ENCODE data around the gene C2CD3. TPM values are rescaled to one million over a fixed set of nuclear protein-coding genes. Genes with fewer than 3 reads are reported as not detected.

C2CD3 gene
- total and polyA plus RNA-seq, 2 of the 4 experiments (the other 2 are of a cell fraction), result 11.1 to 19.2 TPM

DNA sequence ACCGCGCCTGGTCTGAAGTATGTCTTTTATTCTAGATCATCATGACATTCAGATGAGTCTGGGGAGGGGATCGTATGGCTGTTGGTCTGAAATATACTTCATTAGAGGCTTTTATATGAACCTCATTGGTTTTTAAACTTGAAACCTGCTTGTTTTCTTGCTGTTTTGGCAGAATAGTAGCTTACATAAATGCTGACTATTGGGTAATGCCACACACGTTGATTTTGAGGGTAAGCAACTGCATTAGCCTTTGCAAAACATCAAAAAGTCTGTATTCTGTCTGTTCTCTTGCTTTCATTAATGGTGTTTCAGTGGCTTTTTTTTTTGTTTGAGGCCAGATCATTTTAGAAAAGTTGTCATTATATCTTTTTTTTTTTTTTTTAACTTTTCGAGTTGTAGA lies 14.5 kb upstream of the C2CD3 start:
- Histone ChIP-seq H3K4ac (ENCODE audit: low read depth, low read length) (no peak overlapping the region), H3K27ac (ENCODE audit: insufficient read depth, low read length) (no peak overlapping the region), H3K23ac (ENCODE audit: low read depth, low read length) (no peak overlapping the region), H2AK5ac (ENCODE audit: low read depth, low read length) (no peak overlapping the region), H2BK20ac (ENCODE audit: low read depth, low read length) (no peak overlapping the region), H2AFZ (replicated peaks; ENCODE audit: low read length, poor library complexity) (no peak overlapping the region), H2BK15ac (ENCODE audit: low read depth, low read length) (no peak overlapping the region), H3K9me3 (ENCODE audit: control insufficient read depth, insufficient read depth, low read length) (no peaks in the 10 kb centered on the region), H3K14ac (replicated peaks; ENCODE audit: low read depth, low read length) (no peak overlapping the region), H2AK9ac (replicated peaks; ENCODE audit: low read depth, low read length, poor library complexity) (no peak overlapping the region), H4K91ac (ENCODE audit: insufficient read depth, low read depth, low read length) (no peak overlapping the region), H3K9ac (ENCODE audit: low read depth, low read length) (no peak overlapping the region), H2BK5ac (ENCODE audit: low read depth, low read length, poor library complexity, severe bottlenecking) (no peak overlapping the region), H4K8ac (ENCODE audit: low read depth in 2 of 2, low read length in 2 of 2) (no peak overlapping the region), H3K79me1 (ENCODE audit: low read depth in 1 of 2, low read length in 2 of 2) (peaks cover 31 to 64% of the 10 kb centered on the region in 2 experiments), H3K4me2 (ENCODE audit: low read depth, low read length) (no peak overlapping the region), H4K20me1 (ENCODE audit: insufficient read depth, low read length) (peaks cover 39% of the 10 kb centered on the region), H3K27me3 (ENCODE audit: control insufficient read depth, insufficient read depth, low read length) (no peaks in the 10 kb centered on the region), H3K4me1 (ENCODE audit: control insufficient read depth, insufficient read depth, low read length) (no peaks in the 10 kb centered on the region), H3K9me1 (ENCODE audit: insufficient read depth, low read length) (peaks cover 6% of the 10 kb centered on the region; the same call in 1 of the 2 replicates), H3K36me3 (ENCODE audit: control insufficient read depth, insufficient read depth, low read length) (no peaks in the 10 kb centered on the region), H2BK120ac (ENCODE audit: low read depth, low read length) (no peak overlapping the region), H3K4me3 (ENCODE audit: insufficient read depth, low read depth, low read length) (no peak overlapping the region), H3K56ac (ENCODE audit: extremely low read depth, insufficient read depth, low read length) (no peak overlapping the region), H3K18ac (ENCODE audit: low read depth, low read length) (no peak overlapping the region), H4K5ac (ENCODE audit: low read depth, low read length) (no peak overlapping the region)
- intact Hi-C loops (cut with micrococcal nuclease), result no loop called here
- no peak for TF ChIP-seq FOS (IDR thresholded peaks at IDR 0.05; ENCODE audit: low read depth, low read length)
- TF ChIP-seq, protein P1, sequence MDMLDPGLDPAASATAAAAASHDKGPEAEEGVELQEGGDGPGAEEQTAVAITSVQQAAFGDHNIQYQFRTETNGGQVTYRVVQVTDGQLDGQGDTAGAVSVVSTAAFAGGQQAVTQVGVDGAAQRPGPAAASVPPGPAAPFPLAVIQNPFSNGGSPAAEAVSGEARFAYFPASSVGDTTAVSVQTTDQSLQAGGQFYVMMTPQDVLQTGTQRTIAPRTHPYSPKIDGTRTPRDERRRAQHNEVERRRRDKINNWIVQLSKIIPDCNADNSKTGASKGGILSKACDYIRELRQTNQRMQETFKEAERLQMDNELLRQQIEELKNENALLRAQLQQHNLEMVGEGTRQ (IDR thresholded peaks at IDR 0.05; ENCODE audit: low read depth, low read length), result no peak
- TF ChIP-seq NFE2L2 (IDR thresholded peaks at IDR 0.05; ENCODE audit: low read depth, low read length), result no peak
- TF ChIP-seq MXI1 (IDR thresholded peaks at IDR 0.05; ENCODE audit: borderline replicate concordance, low read depth, low read length), result no peak
- peak; percentile 68 for TF ChIP-seq MAFK (IDR thresholded peaks at IDR 0.05; ENCODE audit: low read depth, low read length)
- ChIA-PET CTCF (no interaction called here), POLR2A (ENCODE audit: unreplicated experiment) (no interaction called here)
- no peak for ATAC-seq (ENCODE audit: low read depth)
- no TSS peak for BruUV-seq (replicated peaks)
- in situ Hi-C loops (cut with MboI; ENCODE audit: low sequenced_read_pairs), result no loop called here
- DNase-seq, result no peak
- dilution Hi-C loops (cut with HindIII; ENCODE audit: low sequenced_read_pairs, unreplicated experiment), result no loop called here
- WGBS, 2 experiments (ENCODE audit: extremely low coverage in 2 of 2, insufficient read length in 1 of 2), result 80% methylated on average over 1 of the region's 5 CpGs; no CpG with 5 or more reads in 1 of the 2 experiments
